Endodermal cell (in vitro differentiated cells): ENCODE results near the gene NFIC. TPM values are rescaled to one million over a fixed set of nuclear protein-coding genes. Genes with fewer than 3 reads are reported as not detected.

Experiments used
- DNase-seq: peaks from one replicate; pipeline ENCODE4 v3.0.0-alpha.2; 2017
- H3K27ac ChIP-seq: 2 replicates; pipeline ENCODE4 v1.5.1; 2013; ENCODE audit warnings: mild to moderate bottlenecking, low read depth, low read length, moderate library complexity
- H3K27me3 ChIP-seq: 2 replicates; pipeline ENCODE4 v1.6.1; 2013; ENCODE audit warnings: mild to moderate bottlenecking, low read length, moderate library complexity; ENCODE audit not compliant: insufficient read depth, control insufficient read depth, poor library complexity, severe bottlenecking
- H3K36me3 ChIP-seq: 2 replicates; pipeline ENCODE4 v1.7.0; 2013; ENCODE audit warnings: mild to moderate bottlenecking, low read length, moderate library complexity; ENCODE audit not compliant: control insufficient read depth, insufficient read depth
- H3K4me1 ChIP-seq: one replicate; pipeline ENCODE4 v1.7.0; 2013; ENCODE audit warnings: low read length; ENCODE audit not compliant: control insufficient read depth, insufficient read depth
- H3K4me3 ChIP-seq: 2 replicates; pipeline ENCODE4 v1.5.1; 2013; ENCODE audit warnings: mild to moderate bottlenecking, low read length, moderate library complexity
- H3K9ac ChIP-seq: 2 replicates; pipeline ENCODE4 v1.6.1; 2013; ENCODE audit warnings: mild to moderate bottlenecking, low read length, moderate library complexity; ENCODE audit not compliant: poor library complexity, severe bottlenecking; ENCODE audit errors: extremely low read depth
- H3K9me3 ChIP-seq: 2 replicates; pipeline ENCODE4 v1.6.1; 2013; ENCODE audit warnings: mild to moderate bottlenecking, low read length, moderate library complexity; ENCODE audit not compliant: control insufficient read depth
- H3K27ac Mint-ChIP-seq: 2 replicates; pipeline ENCODE4 v1.8.0; 2020; ENCODE audit warnings: mixed read lengths
- H3K27me3 Mint-ChIP-seq: 2 replicates; pipeline ENCODE4 v1.8.0; 2021; ENCODE audit warnings: mild to moderate bottlenecking, mixed read lengths; ENCODE audit not compliant: insufficient read depth
- H3K36me3 Mint-ChIP-seq: 2 replicates; pipeline ENCODE4 v1.8.0; 2020; ENCODE audit warnings: low read depth, mixed read lengths
- H3K4me1 Mint-ChIP-seq: 2 replicates; pipeline ENCODE4 v1.8.0; 2020; ENCODE audit warnings: mixed read lengths
- H3K4me3 Mint-ChIP-seq: 2 replicates; pipeline ENCODE4 v1.8.0; 2020; ENCODE audit warnings: mild to moderate bottlenecking, moderate library complexity, mixed read lengths
- H3K9me3 Mint-ChIP-seq: 2 replicates; pipeline ENCODE4 v1.8.0; 2020; ENCODE audit warnings: mild to moderate bottlenecking, mixed read lengths
- WGBS, 2 experiments: methylation state at CpG; one replicate each; pipeline versions ENCODE4 v1.1.5 to v1.1.7; 2013; ENCODE audit warnings: missing lambda C conversion rate in 2 of 2, mixed read lengths in 1 of 2; ENCODE audit not compliant: insufficient coverage in 1 of 2, insufficient read length in 1 of 2; 5-methylcytosine and 5-hydroxymethylcytosine counted together
- total RNA-seq, 2 donors: library from RNA; stranded (reverse); fragmentation: NEBNext Ultra II Directional in 1 of 2; extraction: Animal tissue kit (Norgen Biotek cat#: 25700) in 1 of 2; gene quantifications; 2 replicates in 1 of 2; 3 replicates in 1 of 2; pipeline ENCODE4 v1.2.1, GENCODE V29; 2021
- TF ChIP-seq, protein P1 (sequence below): fragments of 200-600 bp; sonication (generic); conservative IDR thresholded peaks from 2 replicates; pipeline ENCODE4 v1.5.0; 2021; ENCODE audit warnings: antibody characterized with exemption, mild to moderate bottlenecking

NFIC gene
- total RNA-seq, 2 donors from 2014 or later = 5.2 to 6.6 TPM

DNA sequence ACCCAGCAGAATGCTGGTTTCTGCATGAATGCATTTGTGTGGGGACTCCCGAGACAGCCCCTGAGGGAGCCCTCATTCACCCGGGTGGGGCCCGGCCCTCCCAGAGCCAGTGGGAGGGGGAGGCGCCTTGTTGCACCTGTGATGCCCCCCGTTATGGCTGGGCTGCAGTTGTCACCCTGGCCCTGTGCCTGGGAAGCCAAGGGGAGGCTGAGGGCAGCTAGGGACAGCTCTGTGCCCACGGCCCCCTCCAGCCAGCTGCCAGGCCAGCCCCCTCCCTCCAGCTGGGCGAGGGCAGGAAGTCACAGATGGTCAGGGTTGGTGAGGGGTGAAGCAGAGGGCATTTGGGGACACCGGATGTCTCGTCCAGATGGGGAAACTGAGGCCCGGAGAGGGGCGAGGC, 26.1 kb downstream of the NFIC start:
- Histone ChIP-seq H3K27ac (no peak overlapping the region), H3K27me3 (no peaks in the 10 kb centered on the region), H3K4me1 (no peaks in the 10 kb centered on the region), H3K9ac (no peak overlapping the region), H3K9me3 (no peaks in the 10 kb centered on the region), H3K36me3 (no peaks in the 10 kb centered on the region), H3K4me3 (no peak overlapping the region)
- TF ChIP-seq, protein P1, sequence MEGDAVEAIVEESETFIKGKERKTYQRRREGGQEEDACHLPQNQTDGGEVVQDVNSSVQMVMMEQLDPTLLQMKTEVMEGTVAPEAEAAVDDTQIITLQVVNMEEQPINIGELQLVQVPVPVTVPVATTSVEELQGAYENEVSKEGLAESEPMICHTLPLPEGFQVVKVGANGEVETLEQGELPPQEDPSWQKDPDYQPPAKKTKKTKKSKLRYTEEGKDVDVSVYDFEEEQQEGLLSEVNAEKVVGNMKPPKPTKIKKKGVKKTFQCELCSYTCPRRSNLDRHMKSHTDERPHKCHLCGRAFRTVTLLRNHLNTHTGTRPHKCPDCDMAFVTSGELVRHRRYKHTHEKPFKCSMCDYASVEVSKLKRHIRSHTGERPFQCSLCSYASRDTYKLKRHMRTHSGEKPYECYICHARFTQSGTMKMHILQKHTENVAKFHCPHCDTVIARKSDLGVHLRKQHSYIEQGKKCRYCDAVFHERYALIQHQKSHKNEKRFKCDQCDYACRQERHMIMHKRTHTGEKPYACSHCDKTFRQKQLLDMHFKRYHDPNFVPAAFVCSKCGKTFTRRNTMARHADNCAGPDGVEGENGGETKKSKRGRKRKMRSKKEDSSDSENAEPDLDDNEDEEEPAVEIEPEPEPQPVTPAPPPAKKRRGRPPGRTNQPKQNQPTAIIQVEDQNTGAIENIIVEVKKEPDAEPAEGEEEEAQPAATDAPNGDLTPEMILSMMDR = no peak
- Mint-ChIP-seq H3K27ac (no peak overlapping the region), H3K36me3 (no peaks in the 10 kb centered on the region), H3K4me3 (no peak overlapping the region), H3K27me3 (peaks cover 8% of the 10 kb centered on the region), H3K4me1 (peaks cover 4% of the 10 kb centered on the region), H3K9me3 (no peaks in the 10 kb centered on the region)
- no peak for DNase-seq
- WGBS, 2 experiments = 83 to 89% methylated on average over 7 to 11 of the region's 11 CpGs

DNA sequence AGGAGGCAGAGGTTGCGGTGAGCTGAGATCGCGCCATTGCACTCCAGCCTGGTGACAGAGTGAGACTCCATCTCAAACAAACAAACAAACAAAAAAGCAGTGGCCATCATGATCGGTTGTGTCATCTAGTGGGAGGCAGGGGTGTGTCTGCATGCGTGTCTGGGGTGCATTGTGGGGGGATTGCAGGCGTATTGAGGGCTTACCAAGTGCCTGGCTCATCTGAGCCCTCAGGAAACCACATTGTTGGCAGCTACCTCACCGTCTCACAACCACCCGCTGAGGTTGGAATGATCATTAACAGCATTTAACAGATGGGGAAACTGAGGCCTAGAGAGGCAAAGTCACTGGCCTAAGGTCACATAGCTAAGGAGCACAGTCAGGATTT, 30.5 kb downstream of the NFIC start:
- TF ChIP-seq, protein P1 = no peak
- no peaks in the 10 kb centered on the region for H3K9me3 Mint-ChIP-seq
- no peak overlapping the region for H3K9ac ChIP-seq
- no peak for DNase-seq
- H3K36me3 Mint-ChIP-seq = no peaks in the 10 kb centered on the region
- 71 to 85% methylated on average over 5 to 8 of the region's 8 CpGs for WGBS, 2 experiments
- H3K27ac ChIP-seq = no peak overlapping the region
- no peak overlapping the region for H3K4me3 ChIP-seq
- H3K4me1 Mint-ChIP-seq = no peaks in the 10 kb centered on the region
- H3K27ac Mint-ChIP-seq = no peak overlapping the region
- H3K9me3 ChIP-seq = no peaks in the 10 kb centered on the region
- H3K36me3 ChIP-seq = no peaks in the 10 kb centered on the region
- H3K4me3 Mint-ChIP-seq = no peak overlapping the region
- H3K27me3 ChIP-seq = no peaks in the 10 kb centered on the region
- peaks cover 11% of the 10 kb centered on the region for H3K27me3 Mint-ChIP-seq
- no peaks in the 10 kb centered on the region for H3K4me1 ChIP-seq

DNA sequence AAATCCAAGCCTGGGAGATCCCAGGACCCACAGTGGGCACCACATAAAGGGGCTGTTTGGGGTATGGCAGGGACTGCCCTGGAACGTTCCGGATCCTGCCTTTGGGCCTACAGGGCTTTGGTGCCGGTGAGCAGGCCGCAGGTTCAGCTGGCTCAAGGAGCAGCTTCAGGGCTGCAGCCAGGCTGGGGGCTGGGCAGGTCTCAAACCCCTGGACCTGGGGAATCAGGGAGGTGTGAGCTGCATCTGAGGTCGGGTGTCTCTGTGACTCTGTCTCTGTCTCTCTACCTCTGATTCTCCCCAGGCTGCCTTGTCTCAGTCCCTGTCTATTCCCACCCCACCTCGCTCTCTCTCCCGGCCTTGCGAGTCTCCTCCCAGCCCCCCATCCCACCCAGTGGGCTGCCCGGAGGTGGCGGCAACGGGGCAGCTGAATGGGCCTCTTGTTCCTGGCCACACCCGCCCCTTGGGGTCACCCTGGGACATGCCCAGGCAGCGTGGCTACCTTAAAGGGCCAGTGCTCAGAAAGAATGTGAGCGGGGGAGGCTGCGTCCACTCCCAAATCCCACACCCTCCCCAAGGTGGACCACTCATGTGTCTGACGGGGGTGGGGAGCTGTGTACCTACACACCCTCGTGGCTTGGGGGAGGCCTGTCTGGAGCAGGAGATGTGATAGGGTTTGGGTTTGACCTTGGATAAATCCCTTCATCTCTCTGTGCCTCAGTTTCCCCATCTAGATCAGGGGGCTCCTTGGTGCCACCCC, 31.1 kb downstream of the NFIC start:
- H3K4me3 Mint-ChIP-seq = no peak overlapping the region
- Histone ChIP-seq H3K9ac (no peak overlapping the region), H3K4me3 (no peak overlapping the region), H3K9me3 (peaks cover 2% of the 10 kb centered on the region), H3K27ac (no peak overlapping the region), H3K36me3 (no peaks in the 10 kb centered on the region), H3K27me3 (no peaks in the 10 kb centered on the region), H3K4me1 (no peaks in the 10 kb centered on the region)
- no peak overlapping the region for H3K27ac Mint-ChIP-seq
- H3K27me3 Mint-ChIP-seq = peaks cover 13% of the 10 kb centered on the region
- TF ChIP-seq, protein P1 = no peak
- H3K36me3 Mint-ChIP-seq = no peaks in the 10 kb centered on the region
- peaks cover 5% of the 10 kb centered on the region for H3K9me3 Mint-ChIP-seq
- WGBS, 2 experiments = 65 to 80% methylated on average over 5 to 17 of the region's 17 CpGs
- H3K4me1 Mint-ChIP-seq = no peaks in the 10 kb centered on the region
- peak; percentile 66 for DNase-seq
